Measurements from ENCODE around the gene ZNF462.

The ZNF462 gene

DNA sequence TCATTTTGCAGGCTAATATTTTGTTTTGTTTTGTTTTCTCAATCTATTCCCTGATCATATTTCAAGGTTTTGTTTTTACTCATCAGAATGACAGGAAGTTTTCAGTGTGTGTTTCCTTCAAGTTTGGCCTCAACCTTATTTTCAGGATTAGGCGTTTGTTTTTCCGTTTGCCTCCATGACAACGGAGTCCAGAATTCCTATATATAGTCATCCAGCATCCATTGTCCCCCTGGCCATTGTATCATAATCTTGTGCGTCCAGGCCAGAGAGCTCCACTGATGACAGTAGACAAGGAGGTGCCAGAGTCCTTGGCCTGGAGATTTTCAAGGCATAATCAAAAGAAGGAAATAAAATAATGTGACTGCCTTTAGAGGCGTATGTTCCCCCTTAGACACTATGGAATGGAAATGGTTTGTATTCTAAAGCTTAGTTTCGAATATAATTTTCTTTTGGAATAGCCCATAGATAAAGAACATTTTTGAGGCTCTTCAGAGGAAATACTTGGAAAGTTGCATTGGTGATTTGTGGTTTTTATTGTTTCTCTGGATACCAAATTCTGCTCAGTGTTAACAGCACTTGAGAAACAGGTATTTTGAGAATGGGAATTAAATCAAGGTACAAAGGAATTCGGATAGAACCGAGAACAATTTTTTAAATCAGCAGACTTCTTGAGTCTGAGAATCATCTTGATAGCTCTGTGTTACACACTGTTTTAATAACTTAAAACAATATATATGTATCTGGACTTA, 99.8 kb downstream of the ZNF462 start:
- no peaks in the 10 kb centered on the region for H4K20me1 ChIP-seq (ENCODE audit: insufficient read depth, low read length, poor library complexity, severe bottlenecking)
- no peaks in the 10 kb centered on the region for H3K79me2 ChIP-seq (ENCODE audit: insufficient read depth, low read length)
- H3K36me3 ChIP-seq (ENCODE audit: insufficient read depth, low read length) = no peaks in the 10 kb centered on the region
- no peaks in the 10 kb centered on the region for H3K4me1 ChIP-seq (ENCODE audit: insufficient read depth, low read length, poor library complexity, severe bottlenecking)
- H2AFZ ChIP-seq (ENCODE audit: low read length) = no peak overlapping the region
- no peaks in the 10 kb centered on the region for H3K9me2 ChIP-seq (replicated peaks; ENCODE audit: low read depth, low read length)
- H3K9ac ChIP-seq (ENCODE audit: low read depth, low read length, poor library complexity, severe bottlenecking) = no peak overlapping the region
- no peaks in the 10 kb centered on the region for H3K27me3 ChIP-seq (ENCODE audit: insufficient read depth, low read length, poor library complexity, severe bottlenecking)
- H3K9me3 ChIP-seq (ENCODE audit: insufficient read depth, low read depth, low read length) = no peaks in the 10 kb centered on the region
- H3K4me2 ChIP-seq (ENCODE audit: low read depth, low read length, poor library complexity, severe bottlenecking) = no peak overlapping the region
- no peaks in the 10 kb centered on the region for H3F3A ChIP-seq (ENCODE audit: low read depth)
- TF ChIP-seq, protein P1, sequence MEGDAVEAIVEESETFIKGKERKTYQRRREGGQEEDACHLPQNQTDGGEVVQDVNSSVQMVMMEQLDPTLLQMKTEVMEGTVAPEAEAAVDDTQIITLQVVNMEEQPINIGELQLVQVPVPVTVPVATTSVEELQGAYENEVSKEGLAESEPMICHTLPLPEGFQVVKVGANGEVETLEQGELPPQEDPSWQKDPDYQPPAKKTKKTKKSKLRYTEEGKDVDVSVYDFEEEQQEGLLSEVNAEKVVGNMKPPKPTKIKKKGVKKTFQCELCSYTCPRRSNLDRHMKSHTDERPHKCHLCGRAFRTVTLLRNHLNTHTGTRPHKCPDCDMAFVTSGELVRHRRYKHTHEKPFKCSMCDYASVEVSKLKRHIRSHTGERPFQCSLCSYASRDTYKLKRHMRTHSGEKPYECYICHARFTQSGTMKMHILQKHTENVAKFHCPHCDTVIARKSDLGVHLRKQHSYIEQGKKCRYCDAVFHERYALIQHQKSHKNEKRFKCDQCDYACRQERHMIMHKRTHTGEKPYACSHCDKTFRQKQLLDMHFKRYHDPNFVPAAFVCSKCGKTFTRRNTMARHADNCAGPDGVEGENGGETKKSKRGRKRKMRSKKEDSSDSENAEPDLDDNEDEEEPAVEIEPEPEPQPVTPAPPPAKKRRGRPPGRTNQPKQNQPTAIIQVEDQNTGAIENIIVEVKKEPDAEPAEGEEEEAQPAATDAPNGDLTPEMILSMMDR (conservative IDR thresholded peaks at IDR 0.05; ENCODE audit: low read length) = no peak
- no peak for TF ChIP-seq EZH2phosphoT487 (IDR thresholded peaks at IDR 0.05; ENCODE audit: borderline replicate concordance)
- H3K4me3 ChIP-seq (ENCODE audit: low read length, poor library complexity, severe bottlenecking) = no peak overlapping the region

DNA sequence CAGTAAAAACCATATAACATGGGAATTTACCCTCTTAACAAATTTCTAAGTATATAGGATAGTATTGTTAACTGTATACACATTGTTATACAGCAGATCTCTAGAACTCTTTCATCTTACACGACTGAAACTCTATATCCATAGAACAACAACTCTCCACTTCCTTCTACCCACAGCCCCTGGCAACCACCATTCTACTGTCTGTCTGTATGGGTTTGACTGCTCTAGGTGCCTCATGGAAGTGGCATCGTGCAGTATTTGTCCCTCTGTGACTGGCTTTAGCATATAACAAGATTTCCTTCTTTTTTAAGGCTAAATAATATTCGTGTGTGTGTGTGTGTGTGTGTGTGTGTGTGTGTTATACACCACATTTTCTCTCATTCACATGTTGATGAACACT, 100.7 kb downstream of the ZNF462 start:
- Histone ChIP-seq H3K9me3 (ENCODE audit: insufficient read depth, low read depth, low read length) (no peaks in the 10 kb centered on the region), H3K9ac (ENCODE audit: low read depth, low read length, poor library complexity, severe bottlenecking) (no peak overlapping the region), H3K4me1 (ENCODE audit: insufficient read depth, low read length, poor library complexity, severe bottlenecking) (no peaks in the 10 kb centered on the region), H2AFZ (ENCODE audit: low read length) (no peak overlapping the region), H3K9me2 (replicated peaks; ENCODE audit: low read depth, low read length) (no peaks in the 10 kb centered on the region), H3K79me2 (ENCODE audit: insufficient read depth, low read length) (no peaks in the 10 kb centered on the region), H4K20me1 (ENCODE audit: insufficient read depth, low read length, poor library complexity, severe bottlenecking) (no peaks in the 10 kb centered on the region), H3K4me2 (ENCODE audit: low read depth, low read length, poor library complexity, severe bottlenecking) (no peak overlapping the region), H3K36me3 (ENCODE audit: insufficient read depth, low read length) (no peaks in the 10 kb centered on the region), H3F3A (ENCODE audit: low read depth) (no peaks in the 10 kb centered on the region), H3K27me3 (ENCODE audit: insufficient read depth, low read length, poor library complexity, severe bottlenecking) (no peaks in the 10 kb centered on the region), H3K4me3 (ENCODE audit: low read length, poor library complexity, severe bottlenecking) (no peak overlapping the region)
- TF ChIP-seq, protein P1 (conservative IDR thresholded peaks at IDR 0.05; ENCODE audit: low read length) = no peak
- TF ChIP-seq EZH2phosphoT487 (IDR thresholded peaks at IDR 0.05; ENCODE audit: borderline replicate concordance) = no peak

DNA sequence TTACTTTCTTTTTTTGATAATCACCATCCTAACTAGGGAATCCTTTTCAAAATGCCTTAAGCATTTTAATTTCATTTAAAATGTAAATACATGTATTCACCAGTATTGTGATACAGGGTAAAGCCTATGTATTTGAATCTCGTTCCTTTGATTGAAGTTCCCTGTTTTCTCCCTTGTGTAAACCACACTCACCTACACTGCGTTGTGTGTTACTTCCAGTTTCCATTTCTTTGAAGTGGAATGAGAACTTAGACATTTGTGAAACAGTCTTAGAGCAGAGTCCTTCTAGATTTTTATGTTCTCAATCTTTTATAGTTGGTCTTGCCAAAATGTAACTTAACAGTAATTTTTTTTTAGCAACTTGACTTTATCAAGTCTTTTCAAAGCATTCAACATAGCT, 101.4 kb downstream of the ZNF462 start:
- H2AFZ ChIP-seq (ENCODE audit: low read length) = no peak overlapping the region
- no peaks in the 10 kb centered on the region for H3K27me3 ChIP-seq (ENCODE audit: insufficient read depth, low read length, poor library complexity, severe bottlenecking)
- H3K79me2 ChIP-seq (ENCODE audit: insufficient read depth, low read length) = no peaks in the 10 kb centered on the region
- no peaks in the 10 kb centered on the region for H3K4me1 ChIP-seq (ENCODE audit: insufficient read depth, low read length, poor library complexity, severe bottlenecking)
- H4K20me1 ChIP-seq (ENCODE audit: insufficient read depth, low read length, poor library complexity, severe bottlenecking) = no peaks in the 10 kb centered on the region
- H3K9me3 ChIP-seq (ENCODE audit: insufficient read depth, low read depth, low read length) = no peaks in the 10 kb centered on the region
- no peak overlapping the region for H3K9ac ChIP-seq (ENCODE audit: low read depth, low read length, poor library complexity, severe bottlenecking)
- no peaks in the 10 kb centered on the region for H3K9me2 ChIP-seq (replicated peaks; ENCODE audit: low read depth, low read length)
- H3K4me3 ChIP-seq (ENCODE audit: low read length, poor library complexity, severe bottlenecking) = no peak overlapping the region
- no peaks in the 10 kb centered on the region for H3K36me3 ChIP-seq (ENCODE audit: insufficient read depth, low read length)
- H3F3A ChIP-seq (ENCODE audit: low read depth) = no peaks in the 10 kb centered on the region
- TF ChIP-seq, protein P1 (conservative IDR thresholded peaks at IDR 0.05; ENCODE audit: low read length) = no peak
- H3K4me2 ChIP-seq (ENCODE audit: low read depth, low read length, poor library complexity, severe bottlenecking) = no peak overlapping the region

All from Loucy (cell line).